ENCODE data around the gene DMRTB1. TPM values are rescaled to one million over a fixed set of nuclear protein-coding genes. Genes with fewer than 3 reads are reported as not detected.

DMRTB1 gene
- total RNA-seq, 1 donor from 2014 or later, result not detected

- H3K4me3 Mint-ChIP-seq (ENCODE audit: unreplicated experiment), result no peak overlapping the region
- H3K4me1 Mint-ChIP-seq (ENCODE audit: unreplicated experiment), result peaks cover 3% of the 10 kb centered on the region
- peaks cover 4% of the 10 kb centered on the region for H3K36me3 Mint-ChIP-seq (ENCODE audit: low read depth, unreplicated experiment)
- no peak for DNase-seq (ENCODE audit: low spot score)
- peaks cover 4% of the 10 kb centered on the region for H3K27me3 Mint-ChIP-seq (ENCODE audit: unreplicated experiment)
- no peaks in the 10 kb centered on the region for H3K9me3 Mint-ChIP-seq (ENCODE audit: unreplicated experiment)
- H3K27ac Mint-ChIP-seq (ENCODE audit: unreplicated experiment), result no peak overlapping the region
- no peak for TF ChIP-seq CTCF (IDR thresholded peaks at IDR 0.05; ENCODE audit: unreplicated experiment)
Observed at GRCh38 chr1:53514436-53514835, 55.2 kb downstream of the DMRTB1 start.

GRCh38 chr1:53516181-53516580 lies 57.0 kb downstream of the DMRTB1 start:
- Mint-ChIP-seq H3K27me3 (ENCODE audit: unreplicated experiment) (peaks cover 7% of the 10 kb centered on the region), H3K4me3 (ENCODE audit: unreplicated experiment) (no peak overlapping the region), H3K36me3 (ENCODE audit: low read depth, unreplicated experiment) (peaks cover 4% of the 10 kb centered on the region), H3K27ac (ENCODE audit: unreplicated experiment) (no peak overlapping the region), H3K4me1 (ENCODE audit: unreplicated experiment) (peaks cover 3% of the 10 kb centered on the region), H3K9me3 (ENCODE audit: unreplicated experiment) (no peaks in the 10 kb centered on the region)
- DNase-seq (ENCODE audit: low spot score), result no peak
- no peak for TF ChIP-seq CTCF (IDR thresholded peaks at IDR 0.05; ENCODE audit: unreplicated experiment)

Other genes with a start within 250 kb of the DMRTB1 start
- 65.0 TPM for gene CZIB, start 238.8 kb upstream of the DMRTB1 start, total RNA-seq (ENCODE audit: unreplicated experiment)
- gene MAGOH, start 220.9 kb upstream of the DMRTB1 start, total RNA-seq (ENCODE audit: unreplicated experiment), result 57.3 TPM
- gene LRP8, start 131.3 kb upstream of the DMRTB1 start, total RNA-seq (ENCODE audit: unreplicated experiment), result 15.8 TPM